ENCODE results near the gene EPHB6. TPM values are rescaled to one million over a fixed set of nuclear protein-coding genes. Genes with fewer than 3 reads are reported as not detected.
A peak's percentile ranks its signal among the peaks of the same experiment; 100 is the strongest.

The EPHB6 gene
- polyA plus RNA-seq, 1 donor, result 6.8 TPM

GRCh38 chr7:142876991-142877910 is 22.4 kb downstream of the EPHB6 start:
- no CpG with 5 or more reads among the region's 18 CpGs for WGBS (ENCODE audit: insufficient coverage, low lambda C conversion rate)
- no peak overlapping the region for H3K4me3 ChIP-seq (ENCODE audit: low read length)
- peaks cover 5% of the 10 kb centered on the region for H3K27me3 ChIP-seq (ENCODE audit: control insufficient read depth, insufficient read depth, low read length)
- no peaks in the 10 kb centered on the region for H3K4me1 ChIP-seq (ENCODE audit: control insufficient read depth, insufficient read depth, low read length)
- no peak for DNase-seq
- H3K36me3 ChIP-seq (ENCODE audit: control insufficient read depth, insufficient read depth, low read length), result no peaks in the 10 kb centered on the region
- H3K9me3 ChIP-seq (ENCODE audit: control insufficient read depth, low read depth, low read length), result no peaks in the 10 kb centered on the region
- H3K27ac ChIP-seq (ENCODE audit: low read length), result no peak overlapping the region

GRCh38 chr7:142878315-142878714 is 23.4 kb downstream of the EPHB6 start:
- no peak overlapping the region for H3K4me3 ChIP-seq (ENCODE audit: low read length)
- DNase-seq, result no peak
- no CpG with 5 or more reads among the region's 3 CpGs for WGBS (ENCODE audit: insufficient coverage, low lambda C conversion rate)
- H3K4me1 ChIP-seq (ENCODE audit: control insufficient read depth, insufficient read depth, low read length), result no peaks in the 10 kb centered on the region
- peaks cover 5% of the 10 kb centered on the region for H3K27me3 ChIP-seq (ENCODE audit: control insufficient read depth, insufficient read depth, low read length)
- no peaks in the 10 kb centered on the region for H3K36me3 ChIP-seq (ENCODE audit: control insufficient read depth, insufficient read depth, low read length)
- no peak overlapping the region for H3K27ac ChIP-seq (ENCODE audit: low read length)
- H3K9me3 ChIP-seq (ENCODE audit: control insufficient read depth, low read depth, low read length), result no peaks in the 10 kb centered on the region

- Histone ChIP-seq H3K36me3 (ENCODE audit: control insufficient read depth, insufficient read depth, low read length) (no peaks in the 10 kb centered on the region), H3K9me3 (ENCODE audit: control insufficient read depth, low read depth, low read length) (no peaks in the 10 kb centered on the region), H3K4me1 (ENCODE audit: control insufficient read depth, insufficient read depth, low read length) (no peaks in the 10 kb centered on the region), H3K27me3 (ENCODE audit: control insufficient read depth, insufficient read depth, low read length) (peaks cover 5% of the 10 kb centered on the region), H3K27ac (ENCODE audit: low read length) (no peak overlapping the region), H3K4me3 (ENCODE audit: low read length) (no peak overlapping the region)
- no peak for DNase-seq
- 100% methylated on average over 3 of the region's 5 CpGs for WGBS (ENCODE audit: insufficient coverage, low lambda C conversion rate)
Measured at GRCh38 chr7:142879060-142879459, 24.2 kb downstream of the EPHB6 start.

GRCh38 chr7:142880876-142881505 is 26.1 kb downstream of the EPHB6 start:
- Histone ChIP-seq H3K27ac (ENCODE audit: low read length) (no peak overlapping the region), H3K9me3 (ENCODE audit: control insufficient read depth, low read depth, low read length) (no peaks in the 10 kb centered on the region), H3K36me3 (ENCODE audit: control insufficient read depth, insufficient read depth, low read length) (no peaks in the 10 kb centered on the region), H3K27me3 (ENCODE audit: control insufficient read depth, insufficient read depth, low read length) (peaks cover 5% of the 10 kb centered on the region), H3K4me3 (ENCODE audit: low read length) (no peak overlapping the region), H3K4me1 (ENCODE audit: control insufficient read depth, insufficient read depth, low read length) (no peaks in the 10 kb centered on the region)
- WGBS (ENCODE audit: insufficient coverage, low lambda C conversion rate), result 82% methylated on average over 2 of the region's 8 CpGs
- DNase-seq, result peak; percentile 46 to 64

GRCh38 chr7:142881586-142882337 is 26.9 kb downstream of the EPHB6 start:
- DNase-seq, result no peak
- Histone ChIP-seq H3K27me3 (ENCODE audit: control insufficient read depth, insufficient read depth, low read length) (peaks cover 5% of the 10 kb centered on the region), H3K27ac (ENCODE audit: low read length) (no peak overlapping the region), H3K9me3 (ENCODE audit: control insufficient read depth, low read depth, low read length) (no peaks in the 10 kb centered on the region), H3K4me1 (ENCODE audit: control insufficient read depth, insufficient read depth, low read length) (no peaks in the 10 kb centered on the region), H3K4me3 (ENCODE audit: low read length) (no peak overlapping the region), H3K36me3 (ENCODE audit: control insufficient read depth, insufficient read depth, low read length) (no peaks in the 10 kb centered on the region)
- WGBS (ENCODE audit: insufficient coverage, low lambda C conversion rate), result 100% methylated on average over 3 of the region's 9 CpGs

- H3K36me3 ChIP-seq (ENCODE audit: control insufficient read depth, insufficient read depth, low read length), result no peaks in the 10 kb centered on the region
- no peaks in the 10 kb centered on the region for H3K9me3 ChIP-seq (ENCODE audit: control insufficient read depth, low read depth, low read length)
- H3K4me1 ChIP-seq (ENCODE audit: control insufficient read depth, insufficient read depth, low read length), result no peaks in the 10 kb centered on the region
- peaks cover 5% of the 10 kb centered on the region for H3K27me3 ChIP-seq (ENCODE audit: control insufficient read depth, insufficient read depth, low read length)
- WGBS (ENCODE audit: insufficient coverage, low lambda C conversion rate), result no CpG with 5 or more reads among the region's 5 CpGs
- H3K27ac ChIP-seq (ENCODE audit: low read length), result no peak overlapping the region
- DNase-seq, result no peak
- H3K4me3 ChIP-seq (ENCODE audit: low read length), result no peak overlapping the region
Measured at GRCh38 chr7:142882338-142882678, 27.4 kb downstream of the EPHB6 start.

- Histone ChIP-seq H3K9me3 (ENCODE audit: control insufficient read depth, low read depth, low read length) (no peaks in the 10 kb centered on the region), H3K36me3 (ENCODE audit: control insufficient read depth, insufficient read depth, low read length) (no peaks in the 10 kb centered on the region), H3K27ac (ENCODE audit: low read length) (no peak overlapping the region), H3K27me3 (ENCODE audit: control insufficient read depth, insufficient read depth, low read length) (peaks cover 5% of the 10 kb centered on the region), H3K4me1 (ENCODE audit: control insufficient read depth, insufficient read depth, low read length) (no peaks in the 10 kb centered on the region), H3K4me3 (ENCODE audit: low read length) (no peak overlapping the region)
- WGBS (ENCODE audit: insufficient coverage, low lambda C conversion rate), result 96% methylated on average over 4 of the region's 10 CpGs
- no peak for DNase-seq
Measured at GRCh38 chr7:142883145-142883544, 28.3 kb downstream of the EPHB6 start.

GRCh38 chr7:142883571-142884285 is 28.9 kb downstream of the EPHB6 start:
- Histone ChIP-seq H3K4me3 (ENCODE audit: low read length) (no peak overlapping the region), H3K4me1 (ENCODE audit: control insufficient read depth, insufficient read depth, low read length) (no peaks in the 10 kb centered on the region), H3K27me3 (ENCODE audit: control insufficient read depth, insufficient read depth, low read length) (no peaks in the 10 kb centered on the region), H3K36me3 (ENCODE audit: control insufficient read depth, insufficient read depth, low read length) (no peaks in the 10 kb centered on the region), H3K27ac (ENCODE audit: low read length) (no peak overlapping the region), H3K9me3 (ENCODE audit: control insufficient read depth, low read depth, low read length) (no peaks in the 10 kb centered on the region)
- WGBS (ENCODE audit: insufficient coverage, low lambda C conversion rate), result no CpG with 5 or more reads among the region's 7 CpGs
- DNase-seq, result no peak

- DNase-seq, result no peak
- WGBS (ENCODE audit: insufficient coverage, low lambda C conversion rate), result no CpG with 5 or more reads among the region's 4 CpGs
- no peak overlapping the region for H3K4me3 ChIP-seq (ENCODE audit: low read length)
- no peak overlapping the region for H3K27ac ChIP-seq (ENCODE audit: low read length)
- H3K36me3 ChIP-seq (ENCODE audit: control insufficient read depth, insufficient read depth, low read length), result no peaks in the 10 kb centered on the region
- peaks cover 3% of the 10 kb centered on the region for H3K4me1 ChIP-seq (ENCODE audit: control insufficient read depth, insufficient read depth, low read length)
- no peaks in the 10 kb centered on the region for H3K9me3 ChIP-seq (ENCODE audit: control insufficient read depth, low read depth, low read length)
- H3K27me3 ChIP-seq (ENCODE audit: control insufficient read depth, insufficient read depth, low read length), result no peaks in the 10 kb centered on the region
Measured at GRCh38 chr7:142884286-142884640, 29.4 kb downstream of the EPHB6 start.

Data from large intestine (tissue), 3 donors.